Spleen (tissue), 11 donors: ENCODE data around the gene SELENOF. TPM values are rescaled to one million over a fixed set of nuclear protein-coding genes. Genes with fewer than 3 reads are reported as not detected.
A peak's percentile ranks its signal among the peaks of the same experiment; 100 is the strongest.

Source experiments
- DNase-seq: peaks from one replicate; pipeline ENCODE4 v3.0.0-alpha.2; 2020
- H3K27ac ChIP-seq, 8 donors: fragments of 200-600 bp; sonication (generic) in 7 of 8; 1 replicate in 4 of 8; 2 replicates in 4 of 8; pipeline versions ENCODE4 v1.5.0 to v1.8.0; 2016 to 2021; ENCODE audit warnings: inconsistent platforms in 4 of 8, mild to moderate bottlenecking in 4 of 8, moderate library complexity in 1 of 8
- H3K27me3 ChIP-seq, 7 donors: fragments of 200-600 bp; sonication (generic) in 6 of 7; replicated peaks in 1 of 7; 1 replicate in 4 of 7; 2 replicates in 3 of 7; pipeline versions ENCODE4 v1.5.0 to v1.8.0; 2016 to 2021; ENCODE audit warnings: inconsistent platforms in 3 of 7, mild to moderate bottlenecking in 1 of 7
- H3K36me3 ChIP-seq, 6 donors: fragments of 200-600 bp; sonication (generic) in 5 of 6; 1 replicate in 4 of 6; 2 replicates in 2 of 6; pipeline versions ENCODE4 v1.5.0 to v1.8.0; 2016 to 2021; ENCODE audit warnings: inconsistent platforms in 2 of 6
- H3K4me1 ChIP-seq, 6 donors: fragments of 200-600 bp; sonication (generic) in 5 of 6; 1 replicate in 3 of 6; 2 replicates in 3 of 6; pipeline versions ENCODE4 v1.5.0 to v1.8.0; 2016 to 2021; ENCODE audit warnings: inconsistent platforms in 3 of 6
- H3K4me3 ChIP-seq, 8 donors: fragments of 200-600 bp; sonication (generic) in 7 of 8; 1 replicate in 4 of 8; 2 replicates in 4 of 8; pipeline versions ENCODE4 v1.5.0 to v1.8.0; 2016 to 2021; ENCODE audit warnings: inconsistent platforms in 4 of 8, mild to moderate bottlenecking in 4 of 8, moderate library complexity in 2 of 8
- H3K9me3 ChIP-seq, 8 donors: fragments of 200-600 bp; sonication (generic) in 7 of 8; 1 replicate in 4 of 8; 2 replicates in 4 of 8; pipeline versions ENCODE4 v1.5.0 to v1.8.0; 2016 to 2021; ENCODE audit warnings: inconsistent platforms in 4 of 8
- POLR2A ChIP-seq, 3 donors: fragments of 450-650 bp; IDR thresholded peaks; one replicate each; pipeline ENCODE4 v1.5.1; 2017; ENCODE audit warnings: antibody characterized with exemption in 3 of 3, mild to moderate bottlenecking in 1 of 3
- POLR2AphosphoS5 ChIP-seq, 3 donors: sonication (generic); formaldehyde crosslinking; IDR thresholded peaks; one replicate each; pipeline ENCODE4 v1.5.1; 2017; ENCODE audit warnings: antibody characterized with exemption in 3 of 3
- WGBS, 5 donors: extraction: QIAGEN DNeasy Blood & Tissue Kit in 3 of 5; methylation state at CpG; one replicate each; pipeline versions ENCODE4 v1.1.5 to v1.1.7; 2013 to 2018; 5-methylcytosine and 5-hydroxymethylcytosine counted together
- intact Hi-C: fragments of 100-400 bp; cut with DNase I; formaldehyde crosslinking; loops from one replicate; pipeline ENCODE4 v1.15.0; 2023; ENCODE audit warnings: low total_unique reads
- polyA plus RNA-seq, 3 donors: library from polyadenylated mRNA; stranded (reverse); fragments of 200-250 nt; gene quantifications; one replicate each; pipeline ENCODE4 v1.2.1, GENCODE V29; 2013
- total RNA-seq, 7 donors: library from RNA; depleted of rRNA in 3 of 7; stranded (reverse); fragments of >200 nt in 3 of 7; fragmentation: NEBNext Ultra II Directional in 4 of 7; extraction: Animal tissue kit (Norgen Biotek cat#: 25700) in 4 of 7; gene quantifications; one replicate each; pipeline versions ENCODE4 v1.1.0 to v1.2.1, GENCODE V29; 2016 to 2021
- TF ChIP-seq, protein P1 (sequence below), 11 experiments: fragments of 200-600 bp in 7 of 11; fragments of 450-650 bp in 4 of 11; sonication (generic) in 4 of 11; IDR thresholded peaks in 8 of 11; conservative IDR thresholded peaks in 3 of 11; 1 replicate in 7 of 11; 2 replicates in 4 of 11; pipeline versions ENCODE4 v1.4.0 to v1.8.0; 2016 to 2021; ENCODE audit warnings: antibody characterized with exemption in 11 of 11, inconsistent platforms in 4 of 11, mild to moderate bottlenecking in 1 of 11
- donor health status: healthy with polysubstance abuse.
- donor health status: DM: no; HTN: no; CAD: no; lungs with moderate emphysema.
- donor health status: DM: no; HTN: no; CAD: no.
- donor health status: Bipolar disorder and iron deficiency.
- donor health status: healthy.
- donor health status: DM: no; HTN: no; CAD: no.
- donor health status: DM: yes; HTN: yes; CAD: no.

SELENOF gene
- total and polyA plus RNA-seq, 10 donors = 106 to 197 (median 173) TPM

DNA sequence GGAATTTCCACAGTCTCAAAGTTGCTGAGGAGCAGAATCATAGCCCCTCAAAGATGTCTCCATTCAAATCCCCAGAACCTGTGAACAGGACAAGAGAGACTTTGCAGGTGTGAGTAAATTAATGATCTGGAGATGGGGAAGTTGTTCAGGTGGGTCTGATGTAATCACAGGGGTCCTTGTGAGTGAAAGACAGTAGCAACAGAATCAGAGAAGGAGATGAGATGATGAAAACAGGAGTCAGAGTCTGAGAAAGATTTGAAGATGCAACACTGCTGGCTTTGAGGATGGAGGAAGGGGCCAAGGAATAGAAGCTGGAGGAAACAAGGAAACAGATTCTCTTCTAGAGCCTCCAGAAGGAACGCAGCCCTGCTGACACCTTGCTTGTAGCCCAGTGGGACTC, 81.5 kb downstream of the SELENOF start:
- TF ChIP-seq, protein P1, sequence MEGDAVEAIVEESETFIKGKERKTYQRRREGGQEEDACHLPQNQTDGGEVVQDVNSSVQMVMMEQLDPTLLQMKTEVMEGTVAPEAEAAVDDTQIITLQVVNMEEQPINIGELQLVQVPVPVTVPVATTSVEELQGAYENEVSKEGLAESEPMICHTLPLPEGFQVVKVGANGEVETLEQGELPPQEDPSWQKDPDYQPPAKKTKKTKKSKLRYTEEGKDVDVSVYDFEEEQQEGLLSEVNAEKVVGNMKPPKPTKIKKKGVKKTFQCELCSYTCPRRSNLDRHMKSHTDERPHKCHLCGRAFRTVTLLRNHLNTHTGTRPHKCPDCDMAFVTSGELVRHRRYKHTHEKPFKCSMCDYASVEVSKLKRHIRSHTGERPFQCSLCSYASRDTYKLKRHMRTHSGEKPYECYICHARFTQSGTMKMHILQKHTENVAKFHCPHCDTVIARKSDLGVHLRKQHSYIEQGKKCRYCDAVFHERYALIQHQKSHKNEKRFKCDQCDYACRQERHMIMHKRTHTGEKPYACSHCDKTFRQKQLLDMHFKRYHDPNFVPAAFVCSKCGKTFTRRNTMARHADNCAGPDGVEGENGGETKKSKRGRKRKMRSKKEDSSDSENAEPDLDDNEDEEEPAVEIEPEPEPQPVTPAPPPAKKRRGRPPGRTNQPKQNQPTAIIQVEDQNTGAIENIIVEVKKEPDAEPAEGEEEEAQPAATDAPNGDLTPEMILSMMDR (IDR thresholded peaks at IDR 0.05 in 8 of 11, conservative IDR thresholded peaks at IDR 0.05 in 3 of 11) = no peak
- TF ChIP-seq POLR2AphosphoS5 (IDR thresholded peaks at IDR 0.05) (no peak), POLR2A (IDR thresholded peaks at IDR 0.05) (no peak)
- Histone ChIP-seq H3K4me1 (peaks cover 0 to 11% (median 5%) of the 10 kb centered on the region in 6 donors), H3K27ac (peak overlapping the region in 1 of 8 donors; percentile 7), H3K27me3 (no peaks in the 10 kb centered on the region), H3K4me3 (no peak overlapping the region), H3K9me3 (no peaks in the 10 kb centered on the region), H3K36me3 (no peaks in the 10 kb centered on the region)
- intact Hi-C loops = loop anchor here (5.0 to 10.0 kb wide), 2 partner anchors 132 to 250 kb away; no protein-coding TSS in a partner anchor
- DNase-seq = no peak
- 64 to 88% (median 82%) methylated on average over 1 of the region's 1 CpG for WGBS, 5 donors

DNA sequence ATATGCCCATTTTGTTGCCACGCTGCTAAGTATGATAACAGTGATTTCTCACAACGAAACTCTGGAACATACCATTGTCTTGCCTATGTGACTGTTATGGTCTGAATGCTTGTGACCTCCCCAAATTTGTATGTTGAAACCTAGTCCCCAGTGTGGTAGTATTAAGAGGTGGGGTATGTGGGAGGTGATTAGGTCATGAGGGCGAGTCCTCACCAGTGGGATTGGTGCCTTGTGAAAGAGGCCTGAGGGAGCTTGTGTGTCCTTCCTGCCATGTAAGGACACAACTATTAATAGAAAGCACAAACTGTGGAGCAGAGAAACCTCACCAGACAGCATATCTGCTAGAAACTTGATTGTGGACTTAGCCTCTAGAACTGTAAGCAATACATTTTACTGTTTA, 84.6 kb downstream of the SELENOF start:
- H3K4me1 ChIP-seq = peaks cover 0 to 17% (median 5%) of the 10 kb centered on the region in 6 donors
- H3K36me3 ChIP-seq = no peaks in the 10 kb centered on the region
- no peak overlapping the region for H3K4me3 ChIP-seq
- H3K9me3 ChIP-seq = no peaks in the 10 kb centered on the region
- peaks cover 0 to under 1% (median 0%) of the 10 kb centered on the region in 7 donors for H3K27me3 ChIP-seq
- TF ChIP-seq, protein P1 (IDR thresholded peaks at IDR 0.05 in 8 of 11, conservative IDR thresholded peaks at IDR 0.05 in 3 of 11) = no peak
- DNase-seq = no peak
- intact Hi-C loops = no loop called here
- H3K27ac ChIP-seq = peak overlapping the region in 1 of 8 donors; percentile 16
- 83 to 92% (median 88%) methylated on average over 3 of the region's 3 CpGs for WGBS, 5 donors

DNA sequence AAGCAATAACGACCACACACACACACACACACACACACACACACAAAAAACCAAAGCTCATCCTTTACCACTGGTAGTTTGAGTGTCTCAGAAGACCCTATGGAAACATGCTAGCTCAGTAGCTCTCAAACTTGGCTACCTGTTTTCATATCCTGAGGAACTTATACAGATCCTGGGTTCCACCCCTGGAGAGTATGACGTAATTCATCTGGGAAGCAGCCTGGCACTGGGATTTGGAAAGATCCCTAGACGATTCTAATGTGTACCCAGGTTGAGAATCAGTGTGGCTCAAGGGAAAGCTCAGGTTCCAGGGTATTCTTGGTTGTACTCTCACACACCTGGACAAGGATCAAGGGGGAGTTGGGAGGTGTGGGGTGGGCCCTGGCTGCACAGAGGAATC, 85.9 kb downstream of the SELENOF start:
- intact Hi-C loops = no loop called here
- H3K27ac ChIP-seq = no peak overlapping the region
- no peaks in the 10 kb centered on the region for H3K36me3 ChIP-seq
- H3K27me3 ChIP-seq = peaks cover 0 to 4% (median 0%) of the 10 kb centered on the region in 7 donors
- no peak for DNase-seq
- TF ChIP-seq, protein P1 (IDR thresholded peaks at IDR 0.05 in 8 of 11, conservative IDR thresholded peaks at IDR 0.05 in 3 of 11) = no peak
- no peak for TF ChIP-seq POLR2AphosphoS5 (IDR thresholded peaks at IDR 0.05)
- H3K4me3 ChIP-seq = no peak overlapping the region
- 53 to 80% (median 55%) methylated on average over 3 of the region's 3 CpGs for WGBS, 5 donors
- H3K9me3 ChIP-seq = no peaks in the 10 kb centered on the region
- peaks cover 0 to 7% (median 0%) of the 10 kb centered on the region in 6 donors for H3K4me1 ChIP-seq

DNA sequence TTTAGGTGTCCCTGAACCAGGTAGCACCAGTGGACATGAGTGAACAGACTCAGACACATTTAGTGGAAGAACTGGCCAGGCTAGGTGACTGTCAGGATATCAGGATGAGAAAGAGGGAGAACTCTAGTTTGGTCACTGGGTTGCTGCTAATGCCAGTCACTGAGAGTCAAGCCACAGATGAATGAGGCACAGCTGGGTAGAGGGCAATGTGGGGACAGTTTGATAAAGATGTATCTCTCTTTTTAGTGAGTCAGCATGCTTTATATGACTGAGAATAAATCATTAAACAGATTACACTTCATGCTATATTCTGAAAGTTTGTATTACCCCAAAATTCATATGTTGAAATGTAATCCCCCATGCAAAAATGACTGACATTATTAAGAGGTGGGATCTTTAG, 87.1 kb downstream of the SELENOF start:
- intact Hi-C loops = no loop called here
- H3K4me3 ChIP-seq = no peak overlapping the region
- DNase-seq = no peak
- H3K4me1 ChIP-seq = peaks cover 0 to 10% (median 0%) of the 10 kb centered on the region in 6 donors
- peaks cover 0 to 4% (median 0%) of the 10 kb centered on the region in 7 donors for H3K27me3 ChIP-seq
- no peak overlapping the region for H3K27ac ChIP-seq
- TF ChIP-seq POLR2AphosphoS5 (IDR thresholded peaks at IDR 0.05) = no peak
- TF ChIP-seq, protein P1 (IDR thresholded peaks at IDR 0.05 in 8 of 11, conservative IDR thresholded peaks at IDR 0.05 in 3 of 11) = no peak
- TF ChIP-seq POLR2A (IDR thresholded peaks at IDR 0.05) = no peak
- no peaks in the 10 kb centered on the region for H3K9me3 ChIP-seq
- no peaks in the 10 kb centered on the region for H3K36me3 ChIP-seq
